Activated CD8-positive, alpha-beta memory T cell treated with anti-CD3 and anti-CD28 coated beads, Interleukin-2, amount 50 U/mL, for 4 hours (primary cell): ENCODE results near the gene TVP23B.
A peak's percentile ranks its signal among the peaks of the same experiment; 100 is the strongest.
"Not testable (repeated sequence)": the region's sequence is repeated elsewhere in the genome, so short reads cannot be mapped to it uniquely, and the experiment has no call there.

ENCODE experiments used
- DNase-seq: peaks from one replicate; pipeline ENCODE4 v3.0.0-alpha.2; 2020

Gene TVP23B

GRCh38 chr17:18780991-18781718 is at the start of gene TVP23B:
TVP23B (plus strand) TSS chr17:18781183; CDS start chr17:18781294, 111 bp downstream.
- DNase-seq, result peak; percentile 97

- not testable (repeated sequence) for DNase-seq
Measured at GRCh38 chr17:18732438-18732837, 48.5 kb upstream of the TVP23B start.

GRCh38 chr17:18733350-18733749 is 47.6 kb upstream of the TVP23B start:
- not testable (repeated sequence) for DNase-seq

- DNase-seq, result not testable (repeated sequence)
Measured at GRCh38 chr17:18739616-18740391, 41.2 kb upstream of the TVP23B start.

GRCh38 chr17:18741228-18741627 is 39.8 kb upstream of the TVP23B start:
- not testable (repeated sequence) for DNase-seq

- DNase-seq, result not testable (repeated sequence)
Measured at GRCh38 chr17:18743699-18744421, 37.1 kb upstream of the TVP23B start, which contains the start of gene FBXW10. FBXW10 (plus strand) TSS chr17:18744054; CDS start chr17:18744245, 191 bp downstream.

- DNase-seq, result not testable (repeated sequence)
Measured at GRCh38 chr17:18744726-18745125, 36.3 kb upstream of the TVP23B start.

GRCh38 chr17:18746551-18746950 is 34.4 kb upstream of the TVP23B start:
- not testable (repeated sequence) for DNase-seq

GRCh38 chr17:18747501-18747900 is 33.5 kb upstream of the TVP23B start:
- not testable (repeated sequence) for DNase-seq

GRCh38 chr17:18750242-18750641 is 30.7 kb upstream of the TVP23B start:
- DNase-seq, result not testable (repeated sequence)

- not testable (repeated sequence) for DNase-seq
Measured at GRCh38 chr17:18753829-18754409, 27.1 kb upstream of the TVP23B start.

- DNase-seq, result not testable (repeated sequence)
Measured at GRCh38 chr17:18755969-18756368, 25.0 kb upstream of the TVP23B start.

- not testable (repeated sequence) for DNase-seq
Measured at GRCh38 chr17:18757368-18758044, 23.5 kb upstream of the TVP23B start.

GRCh38 chr17:18758344-18758743 is 22.6 kb upstream of the TVP23B start:
- DNase-seq, result not testable (repeated sequence)

- not testable (repeated sequence) for DNase-seq
Measured at GRCh38 chr17:18760221-18760620, 20.8 kb upstream of the TVP23B start.

GRCh38 chr17:18770572-18770971 is 10.4 kb upstream of the TVP23B start:
- not testable (repeated sequence) for DNase-seq

GRCh38 chr17:18771066-18771465 is 9.9 kb upstream of the TVP23B start:
- DNase-seq, result not testable (repeated sequence)

GRCh38 chr17:18772471-18772870 is 8.5 kb upstream of the TVP23B start:
- no peak for DNase-seq

GRCh38 chr17:18781805-18782204 is 822 bp downstream of the TVP23B start:
- DNase-seq, result not testable (repeated sequence)

- not testable (repeated sequence) for DNase-seq
Measured at GRCh38 chr17:18785933-18786332, 5.0 kb downstream of the TVP23B start.

- not testable (repeated sequence) for DNase-seq
Measured at GRCh38 chr17:18786890-18787289, 5.9 kb downstream of the TVP23B start.

- not testable (repeated sequence) for DNase-seq
Measured at GRCh38 chr17:18791402-18791801, 10.4 kb downstream of the TVP23B start.
